HUES64 (cell line): ENCODE data around the gene GPR171.

Experiments used
- H3K27ac ChIP-seq: 2 replicates; pipeline ENCODE4 v1.7.0; 2013; ENCODE audit warnings: low read depth, low read length, inconsistent platforms
- H3K27me3 ChIP-seq: 2 replicates; pipeline ENCODE4 v1.6.1; 2013; ENCODE audit warnings: mild to moderate bottlenecking, low read length; ENCODE audit not compliant: insufficient read depth
- H3K36me3 ChIP-seq: 2 replicates; pipeline ENCODE4 v1.6.1; 2013; ENCODE audit warnings: mild to moderate bottlenecking, low read length; ENCODE audit not compliant: insufficient read depth
- H3K4me1 ChIP-seq: 2 replicates; pipeline ENCODE4 v1.6.1; 2013; ENCODE audit warnings: mild to moderate bottlenecking, low read length, moderate library complexity; ENCODE audit not compliant: insufficient read depth
- H3K4me3 ChIP-seq: 2 replicates; pipeline ENCODE4 v1.5.1; 2013; ENCODE audit warnings: mild to moderate bottlenecking, low read length, moderate library complexity
- H3K9ac ChIP-seq: 2 replicates; pipeline ENCODE4 v1.6.1; 2013; ENCODE audit warnings: mild to moderate bottlenecking, low read depth, low read length
- H3K9me3 ChIP-seq: 2 replicates; pipeline ENCODE4 v1.6.1; 2013; ENCODE audit warnings: low read depth, low read length; ENCODE audit not compliant: insufficient read depth
- WGBS: fragments of 150-250, 120-280 bp; methylation state at CpG from one replicate; pipeline ENCODE4 v1.1.7; 2013; ENCODE audit warnings: missing lambda C conversion rate; 5-methylcytosine and 5-hydroxymethylcytosine counted together

Gene GPR171

DNA sequence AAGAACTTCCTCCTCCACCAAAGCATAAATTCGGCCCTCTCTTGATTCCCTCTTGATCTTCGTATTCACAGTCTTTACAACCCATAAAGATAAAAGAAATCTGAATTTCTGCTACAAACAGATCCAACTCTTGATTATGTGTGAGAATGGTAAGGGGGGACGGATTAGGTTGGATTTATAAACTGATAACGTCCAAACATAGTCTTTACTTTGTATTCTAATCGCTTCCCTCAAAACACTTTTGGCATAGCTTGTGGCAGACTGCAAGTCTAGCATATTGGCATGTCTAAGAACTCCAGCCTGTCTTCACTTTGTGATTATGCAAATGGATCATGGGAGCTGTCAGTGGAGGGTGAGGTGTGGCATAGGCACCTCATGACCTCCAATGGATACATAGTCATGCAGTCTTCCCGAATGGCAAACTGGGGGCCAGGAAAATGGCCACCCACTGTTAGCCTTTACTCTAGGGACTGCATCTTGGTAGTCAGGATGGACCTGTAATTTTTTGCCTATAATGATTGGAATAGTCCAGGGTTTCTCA is 24.3 kb upstream of the GPR171 start:
- peaks cover 24% of the 10 kb centered on the region for H3K4me1 ChIP-seq
- no peaks in the 10 kb centered on the region for H3K27me3 ChIP-seq
- H3K4me3 ChIP-seq, result no peak overlapping the region
- H3K36me3 ChIP-seq, result no peaks in the 10 kb centered on the region
- WGBS, result 91% methylated on average over 6 of the region's 6 CpGs
- no peak overlapping the region for H3K9ac ChIP-seq
- H3K27ac ChIP-seq, result no peak overlapping the region
- H3K9me3 ChIP-seq, result no peaks in the 10 kb centered on the region

- Histone ChIP-seq H3K9ac (no peak overlapping the region), H3K4me3 (no peak overlapping the region), H3K27me3 (no peaks in the 10 kb centered on the region), H3K9me3 (no peaks in the 10 kb centered on the region), H3K27ac (no peak overlapping the region), H3K36me3 (no peaks in the 10 kb centered on the region), H3K4me1 (peaks cover 24% of the 10 kb centered on the region)
- 93% methylated on average over 5 of the region's 5 CpGs for WGBS
Measured at GRCh38 chr3:151226825-151227224, 23.8 kb upstream of the GPR171 start.

DNA sequence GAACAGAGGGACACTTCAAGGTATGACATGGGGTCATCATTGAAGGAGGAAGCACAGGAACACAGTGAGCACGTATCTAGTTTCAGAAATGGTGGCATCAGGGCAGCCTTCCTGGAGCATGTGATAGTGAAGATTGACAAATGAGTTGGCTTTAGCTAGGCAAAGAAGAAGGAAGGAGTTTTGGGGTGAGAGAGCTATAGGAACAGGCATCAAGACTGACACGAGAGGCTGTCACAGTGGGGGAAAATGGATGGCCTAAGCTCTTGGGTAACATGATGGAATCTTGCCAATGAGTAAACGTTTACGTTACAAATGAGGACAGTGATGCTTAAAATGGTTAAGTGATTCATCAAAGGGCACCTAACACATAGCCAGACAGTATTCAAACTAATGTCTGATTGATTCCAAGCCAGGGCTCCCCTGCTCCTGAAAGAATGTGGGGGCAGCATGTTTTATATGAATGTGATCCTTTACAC is 23.1 kb upstream of the GPR171 start:
- no peaks in the 10 kb centered on the region for H3K36me3 ChIP-seq
- no peak overlapping the region for H3K9ac ChIP-seq
- H3K4me3 ChIP-seq, result no peak overlapping the region
- WGBS, result 86% methylated on average over 4 of the region's 4 CpGs
- H3K9me3 ChIP-seq, result no peaks in the 10 kb centered on the region
- H3K27me3 ChIP-seq, result no peaks in the 10 kb centered on the region
- no peak overlapping the region for H3K27ac ChIP-seq
- H3K4me1 ChIP-seq, result peaks cover 22% of the 10 kb centered on the region

- H3K4me3 ChIP-seq, result no peak overlapping the region
- no peak overlapping the region for H3K27ac ChIP-seq
- no peak overlapping the region for H3K9ac ChIP-seq
- 82% methylated on average over 9 of the region's 9 CpGs for WGBS
- no peaks in the 10 kb centered on the region for H3K9me3 ChIP-seq
- no peaks in the 10 kb centered on the region for H3K36me3 ChIP-seq
- peaks cover 13% of the 10 kb centered on the region for H3K4me1 ChIP-seq
- no peaks in the 10 kb centered on the region for H3K27me3 ChIP-seq
Measured at GRCh38 chr3:151225040-151225975, 22.3 kb upstream of the GPR171 start.

DNA sequence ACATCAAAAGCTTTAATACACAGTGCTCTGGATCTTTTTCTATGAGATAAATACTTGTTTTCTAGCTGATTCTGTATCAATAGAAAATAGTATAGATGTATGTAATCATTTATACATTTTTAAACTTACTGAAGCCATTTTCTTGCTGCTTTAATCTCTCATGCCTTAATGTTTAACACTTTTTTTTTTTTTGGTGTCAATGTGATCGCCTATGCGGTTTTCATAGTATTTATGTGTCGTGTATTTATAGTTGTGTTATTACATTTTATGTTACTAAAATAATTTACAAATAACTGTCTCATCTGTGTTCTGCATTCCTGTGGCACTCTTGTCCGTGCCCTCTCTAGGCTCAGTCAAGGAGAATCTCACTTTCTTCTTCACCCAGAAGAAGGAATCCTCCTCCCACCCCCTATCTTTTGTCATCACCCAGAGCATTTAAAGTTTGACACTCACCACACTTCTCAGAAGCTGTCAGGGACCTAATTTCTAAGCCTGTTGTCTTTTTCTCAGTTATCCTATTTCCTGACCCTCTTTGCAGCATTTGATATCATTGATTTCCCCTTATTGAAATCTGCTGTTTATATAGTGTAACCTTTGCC is 21.4 kb upstream of the GPR171 start:
- no peaks in the 10 kb centered on the region for H3K36me3 ChIP-seq
- H3K4me1 ChIP-seq, result peaks cover 11% of the 10 kb centered on the region
- H3K9ac ChIP-seq, result no peak overlapping the region
- no peaks in the 10 kb centered on the region for H3K27me3 ChIP-seq
- no peaks in the 10 kb centered on the region for H3K9me3 ChIP-seq
- 87% methylated on average over 1 of the region's 4 CpGs for WGBS
- H3K4me3 ChIP-seq, result no peak overlapping the region
- H3K27ac ChIP-seq, result no peak overlapping the region

GRCh38 chr3:151219056-151219455 is 16.0 kb upstream of the GPR171 start:
- no peak overlapping the region for H3K27ac ChIP-seq
- 89% methylated on average over 1 of the region's 1 CpG for WGBS
- H3K4me1 ChIP-seq, result peaks cover 5% of the 10 kb centered on the region; the same call in 1 of the 2 replicates
- no peak overlapping the region for H3K9ac ChIP-seq
- no peak overlapping the region for H3K4me3 ChIP-seq
- no peaks in the 10 kb centered on the region for H3K9me3 ChIP-seq
- H3K27me3 ChIP-seq, result no peaks in the 10 kb centered on the region
- no peaks in the 10 kb centered on the region for H3K36me3 ChIP-seq

DNA sequence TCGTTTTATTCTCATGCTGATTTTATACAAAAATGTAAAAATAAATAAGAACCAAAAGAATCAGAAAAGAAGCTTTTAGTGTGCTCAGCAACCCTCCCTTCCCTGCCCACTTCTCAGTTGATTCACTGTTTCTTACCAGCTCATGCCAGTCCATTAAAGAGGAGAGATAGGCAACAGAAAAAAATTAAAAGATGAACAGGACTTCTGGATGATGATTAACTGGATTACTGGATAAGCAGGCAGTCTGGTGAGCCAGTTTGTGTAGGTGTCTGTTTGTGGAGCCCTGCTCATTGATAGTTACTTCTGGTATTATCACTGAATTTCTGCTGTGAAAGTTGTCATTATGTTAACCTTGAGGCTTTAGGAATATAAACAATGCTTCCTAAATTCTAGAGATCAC is 15.1 kb upstream of the GPR171 start:
- H3K27ac ChIP-seq, result no peak overlapping the region
- WGBS, result no CpG with 5 or more reads among the region's 1 CpG

GRCh38 chr3:151216641-151217607 is 13.9 kb upstream of the GPR171 start:
- peaks cover 5% of the 10 kb centered on the region; the same call in 1 of the 2 replicates for H3K4me1 ChIP-seq
- WGBS, result 94% methylated on average over 3 of the region's 3 CpGs

More for the DNA sequence above, 15.1 kb upstream of the GPR171 start:
- H3K4me1 ChIP-seq, result peaks cover 5% of the 10 kb centered on the region; the same call in 1 of the 2 replicates
- H3K4me3 ChIP-seq, result no peak overlapping the region
- H3K36me3 ChIP-seq, result no peaks in the 10 kb centered on the region
- H3K27me3 ChIP-seq, result no peaks in the 10 kb centered on the region
- H3K9me3 ChIP-seq, result no peaks in the 10 kb centered on the region
- no peak overlapping the region for H3K9ac ChIP-seq

DNA sequence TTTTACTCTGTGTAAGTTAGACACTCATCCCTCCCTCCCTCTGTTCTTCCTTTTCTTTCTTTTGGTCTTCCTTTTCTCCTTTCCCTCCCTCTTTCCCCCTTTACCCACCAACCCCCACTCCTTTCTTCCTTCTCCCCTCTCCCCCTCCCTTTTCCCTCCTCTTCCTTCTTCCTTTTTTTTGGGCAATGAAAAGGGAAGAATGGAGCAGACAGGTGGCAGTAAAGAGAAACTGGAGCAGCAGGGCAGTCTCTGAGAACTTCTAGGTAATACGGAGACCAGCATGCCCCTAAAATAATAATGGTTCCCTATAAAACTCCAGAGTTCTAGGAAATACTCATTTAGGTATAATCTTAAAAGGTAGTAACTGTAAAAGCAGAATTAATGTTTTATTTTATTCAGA is 11.4 kb upstream of the GPR171 start:
- WGBS, result 71% methylated on average over 1 of the region's 1 CpG
- Histone ChIP-seq H3K9me3 (no peaks in the 10 kb centered on the region), H3K4me1 (peaks cover 12% of the 10 kb centered on the region), H3K4me3 (no peak overlapping the region), H3K27ac (no peak overlapping the region), H3K36me3 (no peaks in the 10 kb centered on the region), H3K27me3 (no peaks in the 10 kb centered on the region), H3K9ac (no peak overlapping the region)

More at GRCh38 chr3:151216641-151217607, 13.9 kb upstream of the GPR171 start:
- Histone ChIP-seq H3K9me3 (no peaks in the 10 kb centered on the region), H3K27ac (no peak overlapping the region), H3K9ac (no peak overlapping the region), H3K4me3 (no peak overlapping the region), H3K36me3 (no peaks in the 10 kb centered on the region), H3K27me3 (no peaks in the 10 kb centered on the region)

- no peak overlapping the region for H3K27ac ChIP-seq
- H3K9me3 ChIP-seq, result no peaks in the 10 kb centered on the region
- no peak overlapping the region for H3K9ac ChIP-seq
- 98% methylated on average over 5 of the region's 5 CpGs for WGBS
- no peaks in the 10 kb centered on the region for H3K27me3 ChIP-seq
- H3K4me1 ChIP-seq, result peaks cover 12% of the 10 kb centered on the region
- H3K4me3 ChIP-seq, result no peak overlapping the region
- no peaks in the 10 kb centered on the region for H3K36me3 ChIP-seq
Measured at GRCh38 chr3:151213881-151214280, 10.9 kb upstream of the GPR171 start.
